SK-N-SH (cell line): ENCODE measurements around the gene HYCC2. TPM values are rescaled to one million over a fixed set of nuclear protein-coding genes. Genes with fewer than 3 reads are reported as not detected.
A peak's percentile ranks its signal among the peaks of the same experiment; 100 is the strongest.

Source experiments
- CTCF ChIA-PET: fragments of 300-600, 350-600 bp; formaldehyde crosslinking; extraction: SDS; loops from one replicate; lab custom pipeline; 2021; lab: Yijun Ruan, JAX
- POLR2A ChIA-PET: fragments of 350-600 bp; sonication (Branson Sonifier 250); formaldehyde crosslinking; extraction: SDS; loops from one replicate; lab custom pipeline; 2020; ENCODE audit warnings: antibody characterized with exemption, inconsistent platforms; lab: Yijun Ruan, JAX
- DNase-seq: peaks from one replicate; pipeline ENCODE4 v3.0.0; 2012
- H2AFZ ChIP-seq: fragments of 200-600 bp; sonication (generic); 2 replicates; pipeline ENCODE4 v1.8.1; 2016; ENCODE audit warnings: antibody characterized with exemption, mild to moderate bottlenecking, low read depth
- H3F3A ChIP-seq: fragments of 200-600 bp; sonication (generic); replicated peaks from 2 replicates; pipeline ENCODE3; 2016; ENCODE audit warnings: antibody characterized with exemption, mild to moderate bottlenecking; ENCODE audit not compliant: insufficient read depth
- H3K27ac ChIP-seq, 2 experiments: fragments of 200-500 bp in 1 of 2; fragments of 200-600 bp in 1 of 2; sonication (Bioruptor generic) in 1 of 2; sonication (generic), shearing (Covaris generic) in 1 of 2; 2 replicates each; pipeline versions ENCODE4 v1.5.1 to v1.6.1; 2014 to 2016; ENCODE audit warnings: low read depth in 2 of 2, inconsistent platforms in 1 of 2, low read length in 1 of 2, mild to moderate bottlenecking in 1 of 2, mixed read lengths in 1 of 2
- H3K27me3 ChIP-seq: fragments of 200-600 bp; sonication (generic), shearing (Covaris generic); 2 replicates; pipeline ENCODE4 v1.6.1; 2016; ENCODE audit warnings: mixed run types; ENCODE audit not compliant: insufficient read depth
- H3K36me3 ChIP-seq, 2 experiments: fragments of 200-500 bp in 1 of 2; fragments of 200-600 bp in 1 of 2; sonication (Bioruptor generic) in 1 of 2; sonication (generic) in 1 of 2; replicated peaks in 1 of 2; 2 replicates each; pipeline versions ENCODE3 to v1.5.1; 2014 to 2016; ENCODE audit warnings: low read length in 1 of 2, mild to moderate bottlenecking in 1 of 2; ENCODE audit not compliant: insufficient read depth in 2 of 2, control insufficient read depth in 1 of 2
- H3K4me1 ChIP-seq, 2 experiments: fragments of 200-500 bp in 1 of 2; fragments of 200-600 bp in 1 of 2; sonication (Bioruptor generic) in 1 of 2; sonication (generic), shearing (Covaris generic) in 1 of 2; 2 replicates each; pipeline versions ENCODE4 v1.5.1 to v1.6.1; 2014 to 2016; ENCODE audit warnings: low read depth in 1 of 2, low read length in 1 of 2, mixed run types in 1 of 2; ENCODE audit not compliant: insufficient read depth in 2 of 2, control insufficient read depth in 1 of 2
- H3K4me2 ChIP-seq: fragments of 200-600 bp; sonication (generic), shearing (Covaris generic); 2 replicates; pipeline ENCODE4 v1.6.1; 2017; ENCODE audit warnings: mixed run types
- H3K4me3 ChIP-seq, 2 experiments: fragments of 200-500 bp in 1 of 2; fragments of 200-600 bp in 1 of 2; sonication (Bioruptor generic) in 1 of 2; sonication (generic), shearing (Covaris generic) in 1 of 2; 2 replicates each; pipeline versions ENCODE4 v1.5.1 to v1.8.1; 2014 to 2016; ENCODE audit warnings: low read depth in 2 of 2, inconsistent platforms in 1 of 2, low read length in 1 of 2, mild to moderate bottlenecking in 1 of 2, mixed read lengths in 1 of 2, moderate library complexity in 1 of 2
- H3K79me2 ChIP-seq: fragments of 200-600 bp; sonication (generic); 2 replicates; pipeline ENCODE4 v1.8.1; 2017; ENCODE audit warnings: mild to moderate bottlenecking; ENCODE audit not compliant: insufficient read depth
- H3K9ac ChIP-seq: fragments of 200-600 bp; sonication (generic); 2 replicates; pipeline ENCODE4 v1.6.1; 2017; ENCODE audit warnings: mixed run types
- H3K9me2 ChIP-seq: fragments of 200-600 bp; sonication (generic); 2 replicates; pipeline ENCODE4 v1.6.1; 2017; ENCODE audit warnings: mixed run types
- H3K9me3 ChIP-seq: fragments of 200-600 bp; sonication (generic); 2 replicates; pipeline ENCODE4 v1.6.1; 2017; ENCODE audit warnings: mixed run types, mild to moderate bottlenecking, moderate library complexity
- H4K20me1 ChIP-seq: fragments of 200-600 bp; sonication (generic); 2 replicates; pipeline ENCODE4 v1.6.1; 2017; ENCODE audit warnings: mild to moderate bottlenecking, mixed run types; ENCODE audit not compliant: insufficient read depth
- ELF1 ChIP-seq: IDR thresholded peaks from 2 replicates; pipeline ENCODE4 v1.4.0; 2012
- EP300 ChIP-seq, 2 experiments: IDR thresholded peaks; 2 replicates each; pipeline versions ENCODE4 v1.4.0 to v1.6.1; 2012; ENCODE audit warnings: borderline replicate concordance in 1 of 2, low read depth in 1 of 2, low read length in 1 of 2
- FOSL2 ChIP-seq: IDR thresholded peaks from 2 replicates; pipeline ENCODE4 v1.4.0; 2012; ENCODE audit warnings: low read depth, mild to moderate bottlenecking, moderate library complexity, borderline replicate concordance
- FOXM1 ChIP-seq: IDR thresholded peaks from 2 replicates; pipeline ENCODE4 v1.4.0; 2012; ENCODE audit warnings: low read depth, mild to moderate bottlenecking
- GABPA ChIP-seq: IDR thresholded peaks from 2 replicates; pipeline ENCODE4 v1.4.0; 2012; ENCODE audit warnings: low read depth, mild to moderate bottlenecking
- GATA2 ChIP-seq: sonication (generic); formaldehyde crosslinking; IDR thresholded peaks from 2 replicates; pipeline ENCODE4 v1.5.0; 2020; ENCODE audit warnings: mild to moderate bottlenecking, missing genetic modification reagents
- IRF3 ChIP-seq: fragments of 150-350 bp; IDR thresholded peaks from 2 replicates; pipeline ENCODE4 v1.6.1; 2016; ENCODE audit warnings: mild to moderate bottlenecking, low read depth, low read length
- MEF2A ChIP-seq: IDR thresholded peaks from 2 replicates; pipeline ENCODE4 v1.4.0; 2012; ENCODE audit warnings: low read depth, borderline replicate concordance
- NRF1 ChIP-seq: IDR thresholded peaks from 2 replicates; pipeline ENCODE4 v1.6.1; 2012; ENCODE audit warnings: low read depth, mild to moderate bottlenecking, low read length
- PBX3 ChIP-seq: IDR thresholded peaks from 2 replicates; pipeline ENCODE4; 2012
- POLR2AphosphoS5 ChIP-seq: IDR thresholded peaks from 2 replicates; pipeline ENCODE4 v1.6.1; 2012; ENCODE audit warnings: low read depth, low read length
- RAD21 ChIP-seq: IDR thresholded peaks from 2 replicates; pipeline ENCODE4 v1.6.1; 2012; ENCODE audit warnings: mild to moderate bottlenecking, low read length
- RCOR1 ChIP-seq: fragments of 150-350 bp; IDR thresholded peaks from 2 replicates; pipeline ENCODE4 v1.6.1; 2017; ENCODE audit warnings: antibody characterized with exemption, low read length
- RFX5 ChIP-seq: IDR thresholded peaks from 2 replicates; pipeline ENCODE4 v1.6.1; 2012; ENCODE audit warnings: mild to moderate bottlenecking, improper control_type of control experiment, low read length
- RXRA ChIP-seq: IDR thresholded peaks from 2 replicates; pipeline ENCODE4 v1.4.0; 2012; ENCODE audit warnings: low read depth, mild to moderate bottlenecking, borderline replicate concordance
- SIN3A ChIP-seq: IDR thresholded peaks from 2 replicates; pipeline ENCODE4 v1.6.1; 2012; ENCODE audit warnings: low read depth, mild to moderate bottlenecking, low read length, moderate library complexity, borderline replicate concordance
- SMC3 ChIP-seq: IDR thresholded peaks from 2 replicates; pipeline ENCODE4 v1.6.1; 2012; ENCODE audit warnings: low read depth, low read length, improper control_type of control experiment
- WGBS: methylation state at CpG from one replicate; pipeline ENCODE4 v1.1.6; 2017; ENCODE audit warnings: low lambda C conversion rate; 5-methylcytosine and 5-hydroxymethylcytosine counted together
- polyA plus RNA-seq, 3 experiments: library from polyadenylated mRNA; depleted of rRNA; stranded (reverse); fragments of >200 nt; gene quantifications; 2 replicates each; pipeline ENCODE4 v1.2.3, GENCODE V29; 2012
- TF ChIP-seq, protein P1 (sequence below): IDR thresholded peaks from 2 replicates; pipeline ENCODE4 v1.4.0; 2012; ENCODE audit warnings: low read depth, borderline replicate concordance
- TF ChIP-seq, protein P2 (sequence below): fragments of 150-350 bp; IDR thresholded peaks from 2 replicates; pipeline ENCODE4 v1.6.1; 2017; ENCODE audit warnings: antibody characterized with exemption, low read length, low read depth, borderline replicate concordance

The HYCC2 gene
- polyA plus RNA-seq, 1 of the 3 experiments (the other 2 are of a cell fraction) = 1.2 TPM

GRCh38 chr2:201114846-201115245, 43.4 kb upstream of the HYCC2 start:
- Histone ChIP-seq H3K4me3 (no peak overlapping the region), H3K79me2 (peaks cover 49% of the 10 kb centered on the region), H3K4me1 (peaks cover 0 to 6% of the 10 kb centered on the region in 2 experiments; a peak in 3 of 4 replicates), H3F3A (peaks cover 9% of the 10 kb centered on the region), H2AFZ (no peak overlapping the region), H4K20me1 (no peaks in the 10 kb centered on the region), H3K27me3 (no peaks in the 10 kb centered on the region), H3K9ac (no peak overlapping the region), H3K9me2 (no peaks in the 10 kb centered on the region), H3K27ac (peak overlapping the region in 1 of 2 experiments; percentile 92; a peak in 1 of 4 replicates), H3K4me2 (no peak overlapping the region), H3K9me3 (no peaks in the 10 kb centered on the region), H3K36me3 (no peaks in the 10 kb centered on the region)
- CTCF ChIA-PET = interaction anchor here (1.0 to 2.5 kb wide), 3 partner anchors 10 to 209 kb away, joined by 3 to 7 read pairs (median 7); no protein-coding TSS in a partner anchor
- no peak for TF ChIP-seq POLR2AphosphoS5
- no peak for TF ChIP-seq NRF1
- no peak for TF ChIP-seq GATA2 (CRISPR knock-in tag)
- no peak for TF ChIP-seq GABPA
- TF ChIP-seq RCOR1 = no peak
- TF ChIP-seq, protein P1, sequence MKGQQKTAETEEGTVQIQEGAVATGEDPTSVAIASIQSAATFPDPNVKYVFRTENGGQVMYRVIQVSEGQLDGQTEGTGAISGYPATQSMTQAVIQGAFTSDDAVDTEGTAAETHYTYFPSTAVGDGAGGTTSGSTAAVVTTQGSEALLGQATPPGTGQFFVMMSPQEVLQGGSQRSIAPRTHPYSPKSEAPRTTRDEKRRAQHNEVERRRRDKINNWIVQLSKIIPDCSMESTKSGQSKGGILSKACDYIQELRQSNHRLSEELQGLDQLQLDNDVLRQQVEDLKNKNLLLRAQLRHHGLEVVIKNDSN = no peak
- TF ChIP-seq FOSL2 = no peak
- TF ChIP-seq RAD21 = no peak
- TF ChIP-seq ELF1 = no peak
- no peak for TF ChIP-seq FOXM1
- no peak for TF ChIP-seq RXRA
- no peak for TF ChIP-seq PBX3
- no peak for TF ChIP-seq SIN3A
- no peak for TF ChIP-seq EP300 (IDR thresholded peaks at IDR 0.05; ENCODE audit: borderline replicate concordance in 1 of 2, low read depth in 1 of 2, low read length in 1 of 2)
- no peak for TF ChIP-seq MEF2A
- no peak for TF ChIP-seq SMC3
- DNase-seq = no peak
- POLR2A ChIA-PET = no interaction called here

- Histone ChIP-seq H2AFZ (no peak overlapping the region), H3K27ac (no peak overlapping the region), H3K79me2 (peaks cover 44% of the 10 kb centered on the region), H3F3A (peaks cover 9% of the 10 kb centered on the region), H3K4me3 (no peak overlapping the region), H4K20me1 (no peaks in the 10 kb centered on the region), H3K9me3 (no peaks in the 10 kb centered on the region), H3K36me3 (no peaks in the 10 kb centered on the region), H3K4me2 (no peak overlapping the region)
- no peak for DNase-seq
- CTCF ChIA-PET = interaction anchor here (1.0 to 1.8 kb wide), 2 partner anchors 9 to 44 kb away, joined by 3 to 7 read pairs; no protein-coding TSS in a partner anchor
- 90% methylated on average over 4 of the region's 4 CpGs for WGBS
- POLR2A ChIA-PET = no interaction called here
- TF ChIP-seq EP300 (IDR thresholded peaks at IDR 0.05; ENCODE audit: borderline replicate concordance in 1 of 2, low read depth in 1 of 2, low read length in 1 of 2) = no peak
- TF ChIP-seq PBX3 = no peak
- no peak for TF ChIP-seq RFX5
- TF ChIP-seq IRF3 = no peak
- TF ChIP-seq FOXM1 = no peak
- no peak for TF ChIP-seq MEF2A
- no peak for TF ChIP-seq NRF1
- TF ChIP-seq, protein P2, sequence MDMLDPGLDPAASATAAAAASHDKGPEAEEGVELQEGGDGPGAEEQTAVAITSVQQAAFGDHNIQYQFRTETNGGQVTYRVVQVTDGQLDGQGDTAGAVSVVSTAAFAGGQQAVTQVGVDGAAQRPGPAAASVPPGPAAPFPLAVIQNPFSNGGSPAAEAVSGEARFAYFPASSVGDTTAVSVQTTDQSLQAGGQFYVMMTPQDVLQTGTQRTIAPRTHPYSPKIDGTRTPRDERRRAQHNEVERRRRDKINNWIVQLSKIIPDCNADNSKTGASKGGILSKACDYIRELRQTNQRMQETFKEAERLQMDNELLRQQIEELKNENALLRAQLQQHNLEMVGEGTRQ = no peak
- TF ChIP-seq FOSL2 = no peak
- TF ChIP-seq, all 33 proteins: peak for 0
- Histone ChIP-seq H3K27me3 (no peaks in the 10 kb centered on the region), H3K4me1 (peaks cover 0 to 1% of the 10 kb centered on the region in 2 experiments; a peak in 2 of 4 replicates), H3K9me2 (no peaks in the 10 kb centered on the region), H3K9ac (no peak overlapping the region)
These were observed 42.9 kb upstream of the HYCC2 start for GRCh38 chr2:201114350-201114749.
